Natural killer cell (primary cell): ENCODE data around the gene EPB42. TPM values are rescaled to one million over a fixed set of nuclear protein-coding genes. Genes with fewer than 3 reads are reported as not detected.

Experiments used
- ATAC-seq, 3 donors: fragments of 150-1000 bp in 2 of 3; fragments of 200-7000 bp in 1 of 3; cut with Tn5 transposase; 1 replicate in 1 of 3; 2 replicates in 2 of 3; pipeline ENCODE4 v1.10.0; 2021; ENCODE audit warnings: mild to moderate bottlenecking in 2 of 3, moderate library complexity in 2 of 3
- DNase-seq, 2 donors: peaks; one replicate each; pipeline versions ENCODE4 v3.0.0 to v3.0.0-alpha.2; 2013 to 2021; ENCODE audit warnings: mixed read lengths in 1 of 2
- H3K27ac ChIP-seq: one replicate; pipeline ENCODE4 v1.5.1; 2013; ENCODE audit warnings: mild to moderate bottlenecking, low read length
- H3K27me3 ChIP-seq: one replicate; pipeline ENCODE4 v1.6.1; 2013; ENCODE audit warnings: low read length; ENCODE audit not compliant: control insufficient read depth, insufficient read depth
- H3K36me3 ChIP-seq: one replicate; pipeline ENCODE4 v1.6.1; 2013; ENCODE audit warnings: low read length; ENCODE audit not compliant: control insufficient read depth, insufficient read depth
- H3K4me1 ChIP-seq: one replicate; pipeline ENCODE4 v1.6.1; 2013; ENCODE audit warnings: low read length; ENCODE audit not compliant: control insufficient read depth, insufficient read depth
- H3K4me3 ChIP-seq: one replicate; pipeline ENCODE4 v1.5.1; 2013; ENCODE audit warnings: low read length
- H3K9me3 ChIP-seq: one replicate; pipeline ENCODE4 v1.6.1; 2013; ENCODE audit warnings: low read length; ENCODE audit not compliant: control insufficient read depth, insufficient read depth
- H3K27ac Mint-ChIP-seq, 2 donors: one replicate each; pipeline ENCODE4 v1.8.0; 2022; ENCODE audit warnings: mild to moderate bottlenecking in 2 of 2, mixed read lengths in 2 of 2, moderate library complexity in 1 of 2
- H3K27me3 Mint-ChIP-seq, 2 donors: one replicate each; pipeline ENCODE4 v1.8.0; 2022; ENCODE audit warnings: low read depth in 2 of 2, mixed read lengths in 2 of 2
- H3K36me3 Mint-ChIP-seq: one replicate; pipeline ENCODE4 v1.8.0; 2022; ENCODE audit warnings: mixed read lengths
- H3K4me1 Mint-ChIP-seq, 2 donors: one replicate each; pipeline ENCODE4 v1.8.0; 2022; ENCODE audit warnings: mixed read lengths in 2 of 2
- H3K4me3 Mint-ChIP-seq: one replicate; pipeline ENCODE4 v1.8.0; 2022; ENCODE audit warnings: mild to moderate bottlenecking, moderate library complexity, mixed read lengths
- H3K9me3 Mint-ChIP-seq, 2 donors: one replicate each; pipeline ENCODE4 v1.8.0; 2022; ENCODE audit warnings: mixed read lengths in 2 of 2
- WGBS: methylation state at CpG from one replicate; pipeline ENCODE4 v1.1.7; 2013; ENCODE audit warnings: missing lambda C conversion rate; ENCODE audit not compliant: insufficient coverage; 5-methylcytosine and 5-hydroxymethylcytosine counted together
- intact Hi-C: fragments of 100-400 bp; cut with micrococcal nuclease; formaldehyde crosslinking; loops from one replicate; pipeline ENCODE4 v1.14.2; 2022
- total RNA-seq, 4 donors: library from RNA; stranded (reverse); fragments of 120-200 nt in 1 of 4; gene quantifications; one replicate each; pipeline versions ENCODE4 v1.2.3 to v1.2.4, GENCODE V29; 2013 to 2022
- TF ChIP-seq, protein P1 (sequence below): fragments of 200-600 bp; IDR thresholded peaks from one replicate; pipeline ENCODE4 v1.8.0; 2022; ENCODE audit warnings: antibody characterized with exemption

EPB42 gene
- total RNA-seq, 3 donors from 2014 or later (not counting 1 experiment from before 2014, with no cell fraction given), result not detected

DNA sequence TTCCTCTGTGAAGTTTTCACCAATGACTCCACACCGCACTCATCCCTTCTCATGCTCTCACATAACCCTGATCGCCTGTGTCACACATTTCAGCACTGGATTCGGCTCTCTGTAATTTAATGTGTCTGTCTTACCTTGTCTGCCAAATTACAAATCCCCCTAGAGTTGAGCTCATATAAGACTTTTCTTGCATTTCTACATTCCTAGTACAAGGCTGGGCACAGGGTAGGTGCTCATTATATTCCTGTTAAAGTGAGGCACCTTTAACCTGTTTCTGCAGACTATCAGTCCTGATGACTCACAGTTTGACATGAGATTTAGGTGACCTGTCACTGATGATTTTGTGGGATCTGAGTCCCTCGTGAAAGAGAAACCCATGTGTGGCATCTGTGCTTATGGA, 23.3 kb upstream of the EPB42 start:
- no peaks in the 10 kb centered on the region for H3K27me3 ChIP-seq
- TF ChIP-seq, protein P1, sequence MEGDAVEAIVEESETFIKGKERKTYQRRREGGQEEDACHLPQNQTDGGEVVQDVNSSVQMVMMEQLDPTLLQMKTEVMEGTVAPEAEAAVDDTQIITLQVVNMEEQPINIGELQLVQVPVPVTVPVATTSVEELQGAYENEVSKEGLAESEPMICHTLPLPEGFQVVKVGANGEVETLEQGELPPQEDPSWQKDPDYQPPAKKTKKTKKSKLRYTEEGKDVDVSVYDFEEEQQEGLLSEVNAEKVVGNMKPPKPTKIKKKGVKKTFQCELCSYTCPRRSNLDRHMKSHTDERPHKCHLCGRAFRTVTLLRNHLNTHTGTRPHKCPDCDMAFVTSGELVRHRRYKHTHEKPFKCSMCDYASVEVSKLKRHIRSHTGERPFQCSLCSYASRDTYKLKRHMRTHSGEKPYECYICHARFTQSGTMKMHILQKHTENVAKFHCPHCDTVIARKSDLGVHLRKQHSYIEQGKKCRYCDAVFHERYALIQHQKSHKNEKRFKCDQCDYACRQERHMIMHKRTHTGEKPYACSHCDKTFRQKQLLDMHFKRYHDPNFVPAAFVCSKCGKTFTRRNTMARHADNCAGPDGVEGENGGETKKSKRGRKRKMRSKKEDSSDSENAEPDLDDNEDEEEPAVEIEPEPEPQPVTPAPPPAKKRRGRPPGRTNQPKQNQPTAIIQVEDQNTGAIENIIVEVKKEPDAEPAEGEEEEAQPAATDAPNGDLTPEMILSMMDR, result no peak
- ATAC-seq, result no peak
- Mint-ChIP-seq H3K4me3 (no peak overlapping the region), H3K9me3 (no peaks in the 10 kb centered on the region), H3K36me3 (no peaks in the 10 kb centered on the region), H3K4me1 (peaks cover 0 to 12% of the 10 kb centered on the region in 2 donors), H3K27me3 (peaks cover 0 to 3% of the 10 kb centered on the region in 2 donors), H3K27ac (no peak overlapping the region)
- peaks cover 12% of the 10 kb centered on the region for H3K4me1 ChIP-seq
- intact Hi-C loops, result no loop called here
- no peak overlapping the region for H3K4me3 ChIP-seq
- no peak overlapping the region for H3K27ac ChIP-seq
- WGBS, result 80% methylated on average over 4 of the region's 4 CpGs
- no peaks in the 10 kb centered on the region for H3K36me3 ChIP-seq
- no peak for DNase-seq
- H3K9me3 ChIP-seq, result no peaks in the 10 kb centered on the region

DNA sequence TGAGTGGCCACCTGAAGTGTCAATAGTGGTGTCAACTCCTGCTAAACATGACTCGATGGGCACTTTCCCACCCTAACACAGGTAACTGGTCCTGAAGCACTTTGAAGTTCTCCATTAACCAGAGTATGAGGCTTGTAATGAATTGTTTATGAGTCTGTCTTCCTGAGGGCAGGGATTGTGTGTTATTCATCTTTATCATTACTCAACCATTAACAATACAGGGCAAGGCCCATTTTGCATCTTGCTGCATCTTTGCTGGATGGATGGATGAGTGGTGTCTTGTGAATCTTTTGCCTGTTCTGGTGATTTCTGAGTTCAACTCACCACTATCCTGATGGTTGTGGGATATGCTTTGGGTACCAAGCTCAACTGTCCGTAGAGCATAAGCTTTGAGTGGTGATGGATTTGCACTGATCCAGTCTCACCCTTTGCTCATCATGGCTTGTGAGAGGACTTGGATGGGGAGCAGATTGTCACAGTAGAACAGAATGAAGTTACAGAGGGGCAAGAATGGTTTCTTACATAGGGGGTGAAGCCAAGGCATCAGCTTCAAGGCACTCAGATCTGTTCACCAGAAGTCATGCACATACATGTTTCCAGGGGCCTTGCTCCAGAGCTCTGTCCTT, 22.3 kb upstream of the EPB42 start:
- 100% methylated on average over 1 of the region's 2 CpGs for WGBS
- Mint-ChIP-seq H3K27ac (no peak overlapping the region), H3K4me3 (no peak overlapping the region), H3K9me3 (no peaks in the 10 kb centered on the region), H3K4me1 (peaks cover 0 to 20% of the 10 kb centered on the region in 2 donors), H3K27me3 (peaks cover 0 to 3% of the 10 kb centered on the region in 2 donors), H3K36me3 (no peaks in the 10 kb centered on the region)
- no peak for DNase-seq
- H3K4me1 ChIP-seq, result peaks cover 19% of the 10 kb centered on the region
- ATAC-seq, result no peak
- no peak overlapping the region for H3K27ac ChIP-seq
- H3K27me3 ChIP-seq, result no peaks in the 10 kb centered on the region
- TF ChIP-seq, protein P1, result no peak
- H3K4me3 ChIP-seq, result no peak overlapping the region
- no peaks in the 10 kb centered on the region for H3K36me3 ChIP-seq
- intact Hi-C loops, result no loop called here
- H3K9me3 ChIP-seq, result no peaks in the 10 kb centered on the region

DNA sequence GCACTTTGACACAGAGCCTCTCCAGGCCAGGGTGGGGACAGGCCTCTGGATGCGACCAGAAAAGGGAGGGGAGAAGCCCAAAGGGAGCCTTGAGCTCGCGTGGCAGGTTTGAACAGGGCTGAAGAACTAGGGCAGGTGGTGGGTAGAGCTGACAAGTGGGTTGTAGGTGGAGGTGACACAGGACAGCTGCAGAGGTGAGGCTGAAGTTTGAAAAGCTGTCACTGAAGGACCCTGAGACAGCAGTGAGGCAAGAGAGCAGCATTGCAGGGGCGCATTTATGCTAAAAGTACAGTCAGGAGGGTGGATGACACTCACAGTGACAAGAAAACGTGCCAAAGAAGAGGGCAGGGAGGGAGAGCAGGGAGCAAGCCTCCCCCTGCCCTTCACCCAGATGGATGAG, 21.8 kb upstream of the EPB42 start:
- peaks cover 0 to 25% of the 10 kb centered on the region in 2 donors for H3K4me1 Mint-ChIP-seq
- no peak overlapping the region for H3K27ac ChIP-seq
- no peaks in the 10 kb centered on the region for H3K27me3 ChIP-seq
- no peaks in the 10 kb centered on the region for H3K9me3 ChIP-seq
- 78% methylated on average over 5 of the region's 5 CpGs for WGBS
- DNase-seq (no peak), ATAC-seq (no peak)
- H3K9me3 Mint-ChIP-seq, result no peaks in the 10 kb centered on the region
- intact Hi-C loops, result no loop called here
- H3K4me1 ChIP-seq, result peaks cover 24% of the 10 kb centered on the region
- H3K27me3 Mint-ChIP-seq, result peaks cover 0 to 6% of the 10 kb centered on the region in 2 donors
- TF ChIP-seq, protein P1, result no peak
- no peak overlapping the region for H3K4me3 ChIP-seq
- no peak overlapping the region for H3K27ac Mint-ChIP-seq
- no peaks in the 10 kb centered on the region for H3K36me3 ChIP-seq
- H3K36me3 Mint-ChIP-seq, result no peaks in the 10 kb centered on the region
- H3K4me3 Mint-ChIP-seq, result no peak overlapping the region

DNA sequence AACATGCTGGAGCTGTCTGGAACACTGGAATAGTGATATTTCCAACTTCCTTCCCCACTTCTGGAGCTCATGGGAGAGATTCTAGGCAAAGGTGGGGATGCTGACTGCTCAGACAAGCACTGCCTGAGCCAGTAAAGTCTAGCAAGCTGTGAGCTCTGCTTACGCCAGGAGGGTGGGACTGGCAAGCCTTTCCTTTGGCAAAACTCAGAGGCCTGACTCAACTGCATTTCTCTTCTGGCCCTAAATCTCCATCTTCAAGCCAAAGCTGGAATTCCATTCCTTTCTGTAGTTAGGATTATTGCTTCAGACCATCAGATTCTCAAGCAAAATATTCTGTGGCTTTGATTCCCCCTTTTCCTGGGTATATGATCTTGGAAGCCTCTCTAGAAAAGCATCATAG, 20.3 kb upstream of the EPB42 start:
- no peak overlapping the region for H3K27ac ChIP-seq
- DNase-seq, result no peak
- Mint-ChIP-seq H3K9me3 (no peaks in the 10 kb centered on the region), H3K27me3 (peaks cover 0 to 3% of the 10 kb centered on the region in 2 donors), H3K36me3 (no peaks in the 10 kb centered on the region), H3K4me3 (no peak overlapping the region), H3K27ac (no peak overlapping the region), H3K4me1 (peaks cover 0 to 25% of the 10 kb centered on the region in 2 donors)
- ATAC-seq, result no peak
- TF ChIP-seq, protein P1, result no peak
- intact Hi-C loops, result no loop called here
- H3K27me3 ChIP-seq, result no peaks in the 10 kb centered on the region
- no peaks in the 10 kb centered on the region for H3K36me3 ChIP-seq
- WGBS, result 92% methylated on average over 1 of the region's 1 CpG
- H3K4me3 ChIP-seq, result no peak overlapping the region
- H3K4me1 ChIP-seq, result peaks cover 24% of the 10 kb centered on the region
- no peaks in the 10 kb centered on the region for H3K9me3 ChIP-seq
